Activated T-cell treated with anti-CD3 and anti-CD28 coated beads, Interleukin-2, amount 50 U/mL, for 48 hours (primary cell): Measurements from ENCODE around the gene NATD1.

ENCODE experiments used
- DNase-seq, 2 experiments: peaks; one replicate each; pipeline ENCODE4 v3.0.0-alpha.2; 2020

NATD1 gene

GRCh38 chr17:21289902-21290571 is 36.8 kb upstream of the NATD1 start:
- DNase-seq, result no peak

DNA sequence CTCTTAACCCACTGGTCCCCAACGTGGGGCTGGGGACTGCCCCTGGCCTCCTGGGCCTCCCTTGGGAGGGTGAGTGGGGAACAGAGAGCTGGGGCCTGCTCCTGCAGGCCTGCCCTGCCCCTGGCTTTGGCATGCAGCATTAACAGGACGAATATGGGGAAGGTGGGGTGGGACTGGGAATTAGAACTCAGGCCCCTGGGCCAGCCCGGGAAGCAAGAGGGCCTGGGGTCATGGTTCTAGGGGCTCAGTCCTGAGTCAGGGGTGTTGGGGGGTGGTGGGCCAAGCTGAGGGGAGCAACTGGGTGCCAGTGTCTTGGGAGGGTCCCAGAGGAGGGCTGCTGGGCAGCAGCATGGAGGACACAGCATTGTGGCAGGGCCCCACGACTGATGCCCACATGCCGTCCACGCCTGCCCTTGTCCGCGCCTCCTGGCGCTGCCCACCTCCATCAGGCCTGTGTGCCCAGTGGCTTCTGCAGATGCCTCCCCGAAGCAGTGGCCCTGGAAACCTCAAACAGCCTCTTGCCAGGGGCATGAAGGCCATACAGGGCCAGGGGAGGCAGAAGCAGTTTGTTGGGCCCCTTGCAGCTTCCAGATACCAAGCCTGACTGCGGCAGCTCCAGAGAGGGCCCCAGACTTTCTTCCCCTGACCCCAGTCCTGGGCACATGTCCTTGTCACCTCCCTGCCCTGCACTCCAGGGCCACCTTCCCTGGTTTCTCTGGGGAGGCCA is 36.1 kb upstream of the NATD1 start:
- no peak for DNase-seq

GRCh38 chr17:21288571-21289017 is 35.4 kb upstream of the NATD1 start:
- DNase-seq, result peak; percentile 48 to 57

GRCh38 chr17:21287703-21288449 is 34.7 kb upstream of the NATD1 start:
- DNase-seq, result peak; percentile 96 to 97

- DNase-seq, result peak; percentile 57 to 58
Observed at GRCh38 chr17:21286909-21287702, 33.9 kb upstream of the NATD1 start.

DNA sequence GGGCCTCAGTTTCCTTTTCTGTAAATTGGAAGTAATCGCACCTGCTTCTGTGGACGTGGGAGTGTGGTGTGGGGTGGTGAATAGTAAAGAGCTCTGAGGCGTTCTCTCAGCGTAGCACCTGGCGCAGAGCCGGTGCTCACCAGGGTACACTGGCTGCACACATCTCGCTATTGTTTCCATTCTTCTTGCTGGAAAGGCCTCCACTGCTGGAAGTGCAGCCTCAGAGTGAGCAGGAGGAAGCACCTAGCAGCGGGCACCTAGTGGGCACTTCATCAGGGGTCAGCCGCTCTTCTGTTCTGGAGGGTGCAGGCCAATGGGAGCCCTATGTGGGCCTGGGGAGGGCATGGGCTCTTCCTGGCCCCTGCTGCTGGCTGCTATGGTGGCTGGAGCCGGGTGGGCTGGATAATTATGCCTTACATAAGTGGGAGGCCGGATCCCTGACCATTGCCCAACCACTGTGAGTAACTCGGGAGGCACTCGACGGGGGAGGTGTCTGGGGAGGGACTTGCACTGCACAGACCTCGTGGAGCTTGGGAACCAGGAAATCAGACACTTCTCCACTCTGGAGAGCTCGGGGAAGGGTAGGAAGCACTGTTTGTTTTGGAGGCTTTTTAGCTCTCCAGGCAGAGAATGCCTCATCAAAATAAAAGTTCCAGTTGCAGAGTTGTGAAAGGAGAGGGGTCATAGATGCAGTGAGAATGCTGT is 33.0 kb upstream of the NATD1 start:
- DNase-seq, result peak; percentile 49 to 53

DNA sequence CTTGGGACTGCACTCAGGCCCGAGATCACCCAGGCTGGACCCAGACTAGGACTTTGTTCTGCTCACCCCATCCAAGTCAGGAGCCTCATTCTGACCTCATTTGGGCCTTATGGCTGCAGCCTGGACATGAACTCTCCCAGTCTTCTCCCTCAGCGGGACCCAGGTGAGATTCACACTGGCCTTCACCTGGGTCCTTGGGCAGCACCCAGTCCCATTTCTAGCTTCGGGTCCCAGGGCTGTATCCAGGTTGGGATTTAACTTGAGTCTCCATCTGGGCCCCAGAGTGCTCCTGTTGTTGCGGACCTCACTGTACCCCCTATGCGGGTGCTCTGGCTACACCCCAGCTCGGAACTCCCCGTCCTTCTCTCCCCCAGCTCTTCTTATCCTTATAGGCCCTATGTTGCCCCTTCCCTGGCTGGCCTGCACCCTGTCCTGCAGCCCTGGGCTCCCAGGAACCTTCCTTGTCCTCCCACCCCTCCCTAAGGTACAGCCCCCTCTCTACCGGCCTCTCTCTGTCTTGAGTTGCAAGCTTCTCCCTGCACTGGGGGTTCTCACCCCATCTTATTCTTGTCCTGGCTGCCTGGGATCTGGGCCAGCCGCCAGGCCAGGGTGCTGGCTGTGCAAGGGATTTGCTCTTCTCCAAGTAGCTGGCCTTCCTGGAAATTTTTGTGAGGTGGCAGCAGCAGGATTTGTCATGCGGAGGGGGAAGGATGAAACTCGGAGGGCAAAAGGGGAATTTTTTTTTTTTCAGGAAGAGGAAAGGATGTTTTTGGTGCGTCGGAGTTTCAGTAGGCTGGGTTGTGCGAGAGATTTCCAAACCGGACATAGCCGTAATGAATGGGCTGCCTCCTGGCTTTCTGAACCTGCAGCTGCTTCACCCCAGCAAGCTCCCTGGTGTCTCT is 32.2 kb upstream of the NATD1 start:
- DNase-seq, result peak; percentile 53 to 56

GRCh38 chr17:21284319-21285163 is 31.3 kb upstream of the NATD1 start, which contains the start of gene MAP2K3:
MAP2K3 (plus strand) TSS chr17:21284711; CDS start chr17:21284921, 210 bp downstream.
- peak; percentile 99 for DNase-seq

GRCh38 chr17:21283482-21284318 is 30.5 kb upstream of the NATD1 start:
- DNase-seq, result peak in 1 of 2 experiments; percentile 32

GRCh38 chr17:21282850-21283249 is 29.6 kb upstream of the NATD1 start:
- no peak for DNase-seq

GRCh38 chr17:21282231-21282630 is 29.0 kb upstream of the NATD1 start:
- DNase-seq, result no peak

DNA sequence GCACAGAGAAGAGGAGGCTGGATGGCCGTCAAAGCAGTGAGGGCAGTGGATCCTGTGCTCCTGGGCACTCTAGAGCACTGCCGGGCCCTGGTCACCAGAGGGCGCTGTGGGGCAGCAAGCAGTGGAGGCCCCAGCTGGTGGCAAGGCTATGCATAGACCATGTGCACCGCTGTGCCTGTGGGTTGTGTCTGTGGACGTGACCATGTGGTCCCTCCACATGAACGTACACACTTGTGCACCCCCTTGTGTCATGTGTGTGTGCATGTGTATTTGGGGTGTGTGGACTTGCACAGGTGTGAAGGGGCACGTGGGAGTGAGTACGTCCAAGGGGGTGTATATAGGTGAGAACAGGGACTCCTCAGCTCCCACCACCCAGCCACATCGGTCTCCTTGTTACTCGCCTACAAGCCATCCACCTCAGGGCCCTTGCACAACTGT is 26.9 kb upstream of the NATD1 start:
- peak; percentile 95 to 96 for DNase-seq

DNA sequence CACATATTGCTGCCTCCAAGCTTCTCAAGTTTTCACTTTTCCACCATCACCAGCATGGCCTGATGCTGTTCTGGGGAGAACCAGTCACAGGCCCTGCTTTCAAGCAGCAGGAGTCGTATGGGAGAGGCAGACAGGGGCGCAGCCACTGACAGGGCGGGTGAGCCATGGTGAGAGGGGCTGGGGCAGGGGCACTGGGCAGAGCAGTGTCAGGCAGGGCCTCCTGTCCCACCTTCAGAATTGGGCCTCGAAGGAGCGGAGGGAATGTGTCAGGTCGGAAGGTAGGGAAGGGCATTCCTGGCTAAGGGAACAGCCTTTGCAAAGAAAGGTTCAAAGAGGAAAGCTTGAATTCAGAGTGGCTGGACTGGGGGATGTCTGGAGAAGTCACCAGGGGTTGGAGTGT is 26.4 kb upstream of the NATD1 start:
- DNase-seq, result no peak

- DNase-seq, result no peak
Observed at GRCh38 chr17:21279198-21279535, 26.0 kb upstream of the NATD1 start.

- peak; percentile 46 to 55 for DNase-seq
Observed at GRCh38 chr17:21278450-21279197, 25.4 kb upstream of the NATD1 start.

- DNase-seq, result no peak
Observed at GRCh38 chr17:21277332-21277731, 24.1 kb upstream of the NATD1 start.

- no peak for DNase-seq
Observed at GRCh38 chr17:21276264-21276588, 23.0 kb upstream of the NATD1 start.

- peak; percentile 95 to 98 for DNase-seq
Observed at GRCh38 chr17:21275579-21276263, 22.5 kb upstream of the NATD1 start.
